Adrenal gland (tissue), 12 donors: ENCODE data around the gene LDHB. TPM values are rescaled to one million over a fixed set of nuclear protein-coding genes. Genes with fewer than 3 reads are reported as not detected.
"Not testable (repeated sequence)": the region's sequence is repeated elsewhere in the genome, so short reads cannot be mapped to it uniquely, and the experiment has no call there.

Experiments used
- DNase-seq, 7 donors: peaks; one replicate each; pipeline ENCODE4 v3.0.0-alpha.2; 2019 to 2020
- H3K27ac ChIP-seq, 5 donors: fragments of 200-600 bp; sonication (generic) in 4 of 5; 1 replicate in 3 of 5; 2 replicates in 2 of 5; pipeline versions ENCODE4 v1.5.1 to v1.8.0; 2016 to 2020; ENCODE audit warnings: mild to moderate bottlenecking in 1 of 5
- H3K27me3 ChIP-seq: fragments of 200-600 bp; 2 replicates; pipeline ENCODE4 v1.8.0; 2021
- H3K36me3 ChIP-seq, 2 donors: fragments of 200-600 bp; replicated peaks in 1 of 2; 1 replicate in 1 of 2; 2 replicates in 1 of 2; pipeline versions ENCODE4 v1.5.1 to v1.8.0; 2018 to 2022
- H3K4me1 ChIP-seq, 2 donors: fragments of 200-600 bp; replicated peaks in 1 of 2; 1 replicate in 1 of 2; 2 replicates in 1 of 2; pipeline versions ENCODE4 v1.5.1 to v1.8.0; 2018 to 2021
- H3K4me3 ChIP-seq, 4 donors: fragments of 200-600 bp; sonication (generic) in 3 of 4; one replicate each; pipeline ENCODE4 v1.5.1; 2016 to 2018
- H3K9me3 ChIP-seq, 3 donors: fragments of 200-600 bp; sonication (generic) in 1 of 3; replicated peaks in 1 of 3; 1 replicate in 2 of 3; 2 replicates in 1 of 3; pipeline versions ENCODE4 v1.5.1 to v1.8.0; 2016 to 2021
- POLR2A ChIP-seq, 2 donors: fragments of 450-650 bp; IDR thresholded peaks; one replicate each; pipeline ENCODE4 v1.6.1; 2017; ENCODE audit warnings: antibody characterized with exemption in 2 of 2, mild to moderate bottlenecking in 2 of 2, moderate library complexity in 1 of 2
- WGBS, 4 donors: extraction: QIAGEN DNeasy Blood & Tissue Kit in 2 of 4; methylation state at CpG; one replicate each; pipeline versions ENCODE4 v1.1.5 to v1.1.7; 2013 to 2017; 5-methylcytosine and 5-hydroxymethylcytosine counted together
- intact Hi-C, 2 donors: fragments of 100-400 bp; cut with DNase I; formaldehyde crosslinking; loops; one replicate each; pipeline versions ENCODE4 v1.14.1 to v1.15.0; 2022 to 2023
- polyA plus RNA-seq, 3 donors: library from polyadenylated mRNA; stranded (reverse); fragments of 200-250 nt in 2 of 3; fragments of 350-450 nt in 1 of 3; fragmentation: Illumina TruSeq in 1 of 3; extraction: RNeasy Lipid Tissue Mini Kit (QIAGEN cat#74804) in 1 of 3; gene quantifications; one replicate each; pipeline ENCODE4 v1.2.3, GENCODE V29; 2013 to 2014
- total RNA-seq, 9 donors: library from RNA; depleted of rRNA in 4 of 9; stranded (reverse); fragments of >200 nt in 4 of 9; fragments of 120-200 nt in 1 of 9; fragmentation: NEBNext Ultra II Directional in 1 of 9; extraction: Animal tissue kit (Norgen Biotek cat#: 25700) in 1 of 9; gene quantifications; one replicate each; pipeline versions ENCODE4 v1.1.0 to v1.2.4, GENCODE V29; 2013 to 2023
- TF ChIP-seq, protein P1 (sequence below), 6 experiments: fragments of 450-650 bp in 4 of 6; fragments of 200-600 bp in 2 of 6; sonication (generic) in 1 of 6; IDR thresholded peaks; 1 replicate in 5 of 6; 2 replicates in 1 of 6; pipeline versions ENCODE4 v1.5.1 to v1.8.0; 2016 to 2021; ENCODE audit warnings: antibody characterized with exemption in 6 of 6, mild to moderate bottlenecking in 2 of 6, moderate library complexity in 1 of 6
- donor health status: healthy with polysubstance abuse.
- donor health status: Bipolar disorder and iron deficiency.
- donor health status: DM: yes; HTN: yes; CAD: no.
- donor health status: DM: no; HTN: no; CAD: no.
- donor health status: DM: no; HTN: no; CAD: no.
- donor health status: DM: yes; HTN: yes; CAD: no.

Gene LDHB
- total and polyA plus RNA-seq, 12 donors = 334 to 1,272 (median 614) TPM

GRCh38 chr12:21662122-21662792, 4.6 kb upstream of the LDHB start:
- H3K9me3 ChIP-seq = no peaks in the 10 kb centered on the region
- no peak overlapping the region for H3K27ac ChIP-seq
- intact Hi-C loops = no loop called here
- DNase-seq = no peak
- no peak for TF ChIP-seq POLR2A (IDR thresholded peaks at IDR 0.05)
- TF ChIP-seq, protein P1, sequence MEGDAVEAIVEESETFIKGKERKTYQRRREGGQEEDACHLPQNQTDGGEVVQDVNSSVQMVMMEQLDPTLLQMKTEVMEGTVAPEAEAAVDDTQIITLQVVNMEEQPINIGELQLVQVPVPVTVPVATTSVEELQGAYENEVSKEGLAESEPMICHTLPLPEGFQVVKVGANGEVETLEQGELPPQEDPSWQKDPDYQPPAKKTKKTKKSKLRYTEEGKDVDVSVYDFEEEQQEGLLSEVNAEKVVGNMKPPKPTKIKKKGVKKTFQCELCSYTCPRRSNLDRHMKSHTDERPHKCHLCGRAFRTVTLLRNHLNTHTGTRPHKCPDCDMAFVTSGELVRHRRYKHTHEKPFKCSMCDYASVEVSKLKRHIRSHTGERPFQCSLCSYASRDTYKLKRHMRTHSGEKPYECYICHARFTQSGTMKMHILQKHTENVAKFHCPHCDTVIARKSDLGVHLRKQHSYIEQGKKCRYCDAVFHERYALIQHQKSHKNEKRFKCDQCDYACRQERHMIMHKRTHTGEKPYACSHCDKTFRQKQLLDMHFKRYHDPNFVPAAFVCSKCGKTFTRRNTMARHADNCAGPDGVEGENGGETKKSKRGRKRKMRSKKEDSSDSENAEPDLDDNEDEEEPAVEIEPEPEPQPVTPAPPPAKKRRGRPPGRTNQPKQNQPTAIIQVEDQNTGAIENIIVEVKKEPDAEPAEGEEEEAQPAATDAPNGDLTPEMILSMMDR (IDR thresholded peaks at IDR 0.05) = no peak
- no peak overlapping the region for H3K4me3 ChIP-seq
- H3K4me1 ChIP-seq = no peaks in the 10 kb centered on the region
- no peaks in the 10 kb centered on the region for H3K36me3 ChIP-seq
- no peaks in the 10 kb centered on the region for H3K27me3 ChIP-seq
- WGBS, 4 donors = 91 to 97% (median 93%) methylated on average over 27 of the region's 27 CpGs

- H3K27ac ChIP-seq, intact Hi-C loops, H3K9me3 ChIP-seq, H3K36me3 ChIP-seq, DNase-seq, H3K27me3 ChIP-seq, H3K4me1 ChIP-seq, H3K4me3 ChIP-seq: not testable (repeated sequence)
- 94 to 98% (median 95%) methylated on average over 14 to 44 of the region's 44 CpGs for WGBS, 4 donors
These were observed 3.9 kb upstream of the LDHB start for GRCh38 chr12:21661396-21662093.

DNA sequence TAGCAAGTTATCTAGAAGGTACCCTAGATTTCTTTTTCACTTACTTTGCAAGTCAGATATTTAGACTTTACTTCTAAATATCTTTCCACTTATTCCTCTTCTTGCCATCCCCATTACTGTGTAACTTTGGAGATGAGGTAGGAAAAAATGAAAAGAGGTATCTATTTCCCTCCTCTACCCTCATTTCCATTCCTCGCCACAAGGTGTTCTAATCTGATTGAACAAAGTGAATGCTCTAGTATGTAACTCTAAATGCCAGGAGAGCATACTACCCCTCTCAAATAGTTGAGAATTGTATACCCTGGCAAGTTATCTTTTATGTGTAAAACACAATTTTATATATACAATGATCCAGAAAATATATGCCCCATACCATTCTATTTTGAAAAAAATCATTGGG, 1.7 kb upstream of the LDHB start:
- Histone ChIP-seq H3K27ac (no peak overlapping the region), H3K27me3 (no peaks in the 10 kb centered on the region), H3K36me3 (peaks cover 0 to 2% of the 10 kb centered on the region in 2 donors), H3K4me3 (no peak overlapping the region), H3K9me3 (no peaks in the 10 kb centered on the region), H3K4me1 (peaks cover 3 to 17% of the 10 kb centered on the region in 2 donors)
- TF ChIP-seq, protein P1 (IDR thresholded peaks at IDR 0.05) = no peak
- no peak for TF ChIP-seq POLR2A (IDR thresholded peaks at IDR 0.05)
- intact Hi-C loops = loop anchor here in 1 of 2 donors (10.0 kb wide), 1 partner anchor 155 kb away; the partner anchor contains the start of genes GOLT1B and RECQL
- 62 to 79% (median 78%) methylated on average over 1 of the region's 1 CpG for WGBS, 4 donors
- no peak for DNase-seq

- intact Hi-C loops = loop anchor here in 1 of 2 donors (10.0 kb wide), 1 partner anchor 152 kb away; the partner anchor contains the start of genes GOLT1B and RECQL
- Histone ChIP-seq H3K4me3 (peak overlapping the region; percentile 54 to 87 (median 77)), H3K9me3 (no peaks in the 10 kb centered on the region), H3K27ac (peak overlapping the region; percentile 42 to 92 (median 89)), H3K36me3 (peaks cover 0 to 17% of the 10 kb centered on the region in 2 donors), H3K4me1 (peaks cover 3 to 23% of the 10 kb centered on the region in 2 donors), H3K27me3 (no peaks in the 10 kb centered on the region)
- TF ChIP-seq, protein P1 (IDR thresholded peaks at IDR 0.05) = no peak
- TF ChIP-seq POLR2A (IDR thresholded peaks at IDR 0.05) = no peak
- DNase-seq = peak; percentile 34 to 69 (median 51)
- 0 to 2% (median 1%) methylated on average over 15 to 16 of the region's 16 CpGs for WGBS, 4 donors
These were observed 727 bp downstream of the LDHB start for GRCh38 chr12:21656905-21657325.
